Epithelial cell of umbilical artery (primary cell): Measurements from ENCODE around the gene ATP6V1A. TPM values are rescaled to one million over a fixed set of nuclear protein-coding genes. Genes with fewer than 3 reads are reported as not detected.

Source experiments
- total RNA-seq: library from RNA; depleted of rRNA; stranded (reverse); fragments of >200 nt; gene quantifications from 2 replicates; pipeline ENCODE4 v1.2.3, GENCODE V29; 2014

The ATP6V1A gene
- 131 and 195 TPM in 2 replicates for total RNA-seq

GRCh38 chr3:113746548-113747282 lies at the start of gene ATP6V1A:
TSS of gene ATP6V1A (plus strand) at chr3:113747035. CDS start at chr3:113778754, 31,719 bp downstream.

GRCh38 chr3:113745756-113746547 lies 883 bp upstream of the ATP6V1A start, which contains the start of gene NAA50:
TSS of gene NAA50 (minus strand) at chr3:113746249. CDS start at chr3:113745949, 300 bp downstream.

GRCh38 chr3:113838631-113839209 lies 91.9 kb downstream of the ATP6V1A start, which contains the start of gene GRAMD1C:
TSS of gene GRAMD1C (plus strand) at chr3:113838788. CDS start at chr3:113838910, 122 bp downstream.

Other genes starting within 250 kb of the ATP6V1A start
- 7.8 and 12.9 TPM in 2 replicates for gene SPICE1, start 231.9 kb upstream of the ATP6V1A start, total RNA-seq
- 0.32 TPM in 1 of 2 replicates, not detected in the other for gene SIDT1, start 214.5 kb upstream of the ATP6V1A start, total RNA-seq
- 3.6 and 4.1 TPM in 2 replicates for gene USF3, start 50.4 kb upstream of the ATP6V1A start, total RNA-seq
- 154 and 197 TPM in 2 replicates for gene NAA50, start 786 bp upstream of the ATP6V1A start, total RNA-seq
- gene GRAMD1C, start 91.8 kb downstream of the ATP6V1A start, total RNA-seq, result 43.9 and 45.1 TPM in 2 replicates
- gene ZDHHC23, start 201.0 kb downstream of the ATP6V1A start, total RNA-seq, result 0.97 and 2.1 TPM in 2 replicates